ENCODE results near the gene SRXN1.

GRCh38 chr20:689947-690346, 36.9 kb upstream of the SRXN1 start:
- TF ChIP-seq POLR2A (IDR thresholded peaks at IDR 0.05; ENCODE audit: low read length) (no peak), GATA1 (IDR thresholded peaks at IDR 0.05; ENCODE audit: low read depth, low read length) (no peak)

Data from erythroblast (primary cell).